Measurements from ENCODE around the gene DLGAP3.

The DLGAP3 gene

GRCh38 chr1:34927316-34927715 lies 2.1 kb downstream of the DLGAP3 start:
- H3K27me3 ChIP-seq (ENCODE audit: insufficient read depth, low read length), result peaks cover 78% of the 10 kb centered on the region
- peaks cover 14% of the 10 kb centered on the region for H3K4me1 ChIP-seq (ENCODE audit: insufficient read depth, low read length)

GRCh38 chr1:34926894-34927293 lies 2.6 kb downstream of the DLGAP3 start:
- no peak overlapping the region for H3K4me3 ChIP-seq (ENCODE audit: low read length)
- H3K9ac ChIP-seq (ENCODE audit: low read depth, low read length), result no peak overlapping the region
- H3K4me1 ChIP-seq (ENCODE audit: insufficient read depth, low read length), result peaks cover 14% of the 10 kb centered on the region
- no peaks in the 10 kb centered on the region for H3K9me3 ChIP-seq (ENCODE audit: insufficient read depth, low read depth, low read length)
- H3K36me3 ChIP-seq (ENCODE audit: insufficient read depth, low read depth, low read length), result no peaks in the 10 kb centered on the region
- no peak overlapping the region for H3K27ac ChIP-seq (ENCODE audit: low read length)
- peaks cover 75% of the 10 kb centered on the region for H3K27me3 ChIP-seq (ENCODE audit: insufficient read depth, low read length)

More at GRCh38 chr1:34927316-34927715, 2.1 kb downstream of the DLGAP3 start:
- Histone ChIP-seq H3K4me3 (ENCODE audit: low read length) (no peak overlapping the region), H3K9ac (ENCODE audit: low read depth, low read length) (no peak overlapping the region), H3K9me3 (ENCODE audit: insufficient read depth, low read depth, low read length) (no peaks in the 10 kb centered on the region), H3K36me3 (ENCODE audit: insufficient read depth, low read depth, low read length) (no peaks in the 10 kb centered on the region), H3K27ac (ENCODE audit: low read length) (no peak overlapping the region)

GRCh38 chr1:34926156-34926555 lies 3.3 kb downstream of the DLGAP3 start:
- H3K9ac ChIP-seq (ENCODE audit: low read depth, low read length), result no peak overlapping the region
- H3K27me3 ChIP-seq (ENCODE audit: insufficient read depth, low read length), result peaks cover 74% of the 10 kb centered on the region
- H3K27ac ChIP-seq (ENCODE audit: low read length), result no peak overlapping the region
- peaks cover 20% of the 10 kb centered on the region for H3K4me1 ChIP-seq (ENCODE audit: insufficient read depth, low read length)
- H3K4me3 ChIP-seq (ENCODE audit: low read length), result no peak overlapping the region
- H3K36me3 ChIP-seq (ENCODE audit: insufficient read depth, low read depth, low read length), result no peaks in the 10 kb centered on the region
- no peaks in the 10 kb centered on the region for H3K9me3 ChIP-seq (ENCODE audit: insufficient read depth, low read depth, low read length)

GRCh38 chr1:34925730-34926129 lies 3.7 kb downstream of the DLGAP3 start:
- Histone ChIP-seq H3K4me3 (ENCODE audit: low read length) (no peak overlapping the region), H3K4me1 (ENCODE audit: insufficient read depth, low read length) (peaks cover 16% of the 10 kb centered on the region), H3K36me3 (ENCODE audit: insufficient read depth, low read depth, low read length) (no peaks in the 10 kb centered on the region), H3K27ac (ENCODE audit: low read length) (no peak overlapping the region), H3K9ac (ENCODE audit: low read depth, low read length) (no peak overlapping the region), H3K9me3 (ENCODE audit: insufficient read depth, low read depth, low read length) (no peaks in the 10 kb centered on the region), H3K27me3 (ENCODE audit: insufficient read depth, low read length) (peaks cover 72% of the 10 kb centered on the region)

- no peak overlapping the region for H3K9ac ChIP-seq (ENCODE audit: low read depth, low read length)
- no peaks in the 10 kb centered on the region for H3K9me3 ChIP-seq (ENCODE audit: insufficient read depth, low read depth, low read length)
- no peaks in the 10 kb centered on the region for H3K36me3 ChIP-seq (ENCODE audit: insufficient read depth, low read depth, low read length)
- peaks cover 15% of the 10 kb centered on the region for H3K4me1 ChIP-seq (ENCODE audit: insufficient read depth, low read length)
- H3K27me3 ChIP-seq (ENCODE audit: insufficient read depth, low read length), result peaks cover 64% of the 10 kb centered on the region
- no peak overlapping the region for H3K27ac ChIP-seq (ENCODE audit: low read length)
- no peak overlapping the region for H3K4me3 ChIP-seq (ENCODE audit: low read length)
Observed at GRCh38 chr1:34924759-34925555, 4.5 kb downstream of the DLGAP3 start.

GRCh38 chr1:34923490-34923889 lies 6.0 kb downstream of the DLGAP3 start:
- Histone ChIP-seq H3K4me3 (ENCODE audit: low read length) (no peak overlapping the region), H3K4me1 (ENCODE audit: insufficient read depth, low read length) (peaks cover 12% of the 10 kb centered on the region), H3K9me3 (ENCODE audit: insufficient read depth, low read depth, low read length) (no peaks in the 10 kb centered on the region), H3K9ac (ENCODE audit: low read depth, low read length) (no peak overlapping the region), H3K27ac (ENCODE audit: low read length) (no peak overlapping the region), H3K27me3 (ENCODE audit: insufficient read depth, low read length) (peaks cover 54% of the 10 kb centered on the region), H3K36me3 (ENCODE audit: insufficient read depth, low read depth, low read length) (no peaks in the 10 kb centered on the region)

GRCh38 chr1:34918977-34919561 lies 10.4 kb downstream of the DLGAP3 start:
- Histone ChIP-seq H3K9ac (ENCODE audit: low read depth, low read length) (no peak overlapping the region; the same call in 1 of the 2 replicates), H3K9me3 (ENCODE audit: insufficient read depth, low read depth, low read length) (no peaks in the 10 kb centered on the region), H3K27ac (ENCODE audit: low read length) (no peak overlapping the region)

GRCh38 chr1:34918386-34918976 lies 11.0 kb downstream of the DLGAP3 start:
- Histone ChIP-seq H3K27me3 (ENCODE audit: insufficient read depth, low read length) (peaks cover 11% of the 10 kb centered on the region), H3K4me3 (ENCODE audit: low read length) (no peak overlapping the region; the same call in 1 of the 2 replicates)

More at GRCh38 chr1:34918977-34919561, 10.4 kb downstream of the DLGAP3 start:
- Histone ChIP-seq H3K36me3 (ENCODE audit: insufficient read depth, low read depth, low read length) (no peaks in the 10 kb centered on the region), H3K27me3 (ENCODE audit: insufficient read depth, low read length) (peaks cover 17% of the 10 kb centered on the region), H3K4me1 (ENCODE audit: insufficient read depth, low read length) (peaks cover 10% of the 10 kb centered on the region; the same call in 1 of the 2 replicates), H3K4me3 (ENCODE audit: low read length) (no peak overlapping the region; the same call in 1 of the 2 replicates)

GRCh38 chr1:34917017-34917416 lies 12.4 kb downstream of the DLGAP3 start:
- no peak overlapping the region for H3K9ac ChIP-seq (ENCODE audit: low read depth, low read length)
- no peaks in the 10 kb centered on the region for H3K36me3 ChIP-seq (ENCODE audit: insufficient read depth, low read depth, low read length)
- no peak overlapping the region for H3K27ac ChIP-seq (ENCODE audit: low read length)
- peaks cover 5% of the 10 kb centered on the region; the same call in 1 of the 2 replicates for H3K4me1 ChIP-seq (ENCODE audit: insufficient read depth, low read length)
- peaks cover 9% of the 10 kb centered on the region; the same call in 1 of the 2 replicates for H3K27me3 ChIP-seq (ENCODE audit: insufficient read depth, low read length)
- no peak overlapping the region for H3K4me3 ChIP-seq (ENCODE audit: low read length)
- H3K9me3 ChIP-seq (ENCODE audit: insufficient read depth, low read depth, low read length), result no peaks in the 10 kb centered on the region

More at GRCh38 chr1:34918386-34918976, 11.0 kb downstream of the DLGAP3 start:
- no peaks in the 10 kb centered on the region for H3K9me3 ChIP-seq (ENCODE audit: insufficient read depth, low read depth, low read length)
- peak overlapping the region; percentile 9; the same call in 1 of the 2 replicates for H3K9ac ChIP-seq (ENCODE audit: low read depth, low read length)
- H3K27ac ChIP-seq (ENCODE audit: low read length), result no peak overlapping the region
- peaks cover 6% of the 10 kb centered on the region; the same call in 1 of the 2 replicates for H3K4me1 ChIP-seq (ENCODE audit: insufficient read depth, low read length)
- no peaks in the 10 kb centered on the region for H3K36me3 ChIP-seq (ENCODE audit: insufficient read depth, low read depth, low read length)

- H3K4me1 ChIP-seq (ENCODE audit: insufficient read depth, low read length), result no peaks in the 10 kb centered on the region
- H3K27ac ChIP-seq (ENCODE audit: low read length), result no peak overlapping the region
- no peak overlapping the region for H3K4me3 ChIP-seq (ENCODE audit: low read length)
- no peaks in the 10 kb centered on the region for H3K36me3 ChIP-seq (ENCODE audit: insufficient read depth, low read depth, low read length)
- H3K27me3 ChIP-seq (ENCODE audit: insufficient read depth, low read length), result peaks cover 2% of the 10 kb centered on the region; the same call in 1 of the 2 replicates
- H3K9me3 ChIP-seq (ENCODE audit: insufficient read depth, low read depth, low read length), result no peaks in the 10 kb centered on the region
- no peak overlapping the region for H3K9ac ChIP-seq (ENCODE audit: low read depth, low read length)
Observed at GRCh38 chr1:34916104-34916503, 13.3 kb downstream of the DLGAP3 start.

GRCh38 chr1:34915521-34915920 lies 13.9 kb downstream of the DLGAP3 start:
- Histone ChIP-seq H3K27ac (ENCODE audit: low read length) (no peak overlapping the region), H3K9ac (ENCODE audit: low read depth, low read length) (no peak overlapping the region), H3K36me3 (ENCODE audit: insufficient read depth, low read depth, low read length) (no peaks in the 10 kb centered on the region), H3K9me3 (ENCODE audit: insufficient read depth, low read depth, low read length) (no peaks in the 10 kb centered on the region), H3K4me1 (ENCODE audit: insufficient read depth, low read length) (no peaks in the 10 kb centered on the region), H3K27me3 (ENCODE audit: insufficient read depth, low read length) (no peaks in the 10 kb centered on the region; the same call in 1 of the 2 replicates), H3K4me3 (ENCODE audit: low read length) (no peak overlapping the region)

Measured in iPS-20b (cell line).